Adrenal gland (tissue), 5 donors: ENCODE measurements around the gene SLC22A7.

Experiments
- CTCF ChIP-seq, 6 experiments: fragments of 450-650 bp in 4 of 6; fragments of 200-600 bp in 2 of 6; sonication (generic) in 1 of 6; IDR thresholded peaks; 1 replicate in 5 of 6; 2 replicates in 1 of 6; pipeline versions ENCODE4 v1.5.1 to v1.8.0; 2016 to 2021; ENCODE audit warnings: antibody characterized with exemption in 6 of 6, mild to moderate bottlenecking in 2 of 6, moderate library complexity in 1 of 6
- POLR2A ChIP-seq, 2 donors: fragments of 450-650 bp; IDR thresholded peaks; one replicate each; pipeline ENCODE4 v1.6.1; 2017; ENCODE audit warnings: antibody characterized with exemption in 2 of 2, mild to moderate bottlenecking in 2 of 2, moderate library complexity in 1 of 2
- donor health status: DM: no; HTN: no; CAD: no.

GRCh38 chr6:43347021-43347420 lies 49.0 kb downstream of the SLC22A7 start:
- TF ChIP-seq POLR2A (IDR thresholded peaks at IDR 0.05) = no peak
- no peak for TF ChIP-seq CTCF (IDR thresholded peaks at IDR 0.05)
